ENCODE measurements around the gene CDC42EP3.

The CDC42EP3 gene

DNA sequence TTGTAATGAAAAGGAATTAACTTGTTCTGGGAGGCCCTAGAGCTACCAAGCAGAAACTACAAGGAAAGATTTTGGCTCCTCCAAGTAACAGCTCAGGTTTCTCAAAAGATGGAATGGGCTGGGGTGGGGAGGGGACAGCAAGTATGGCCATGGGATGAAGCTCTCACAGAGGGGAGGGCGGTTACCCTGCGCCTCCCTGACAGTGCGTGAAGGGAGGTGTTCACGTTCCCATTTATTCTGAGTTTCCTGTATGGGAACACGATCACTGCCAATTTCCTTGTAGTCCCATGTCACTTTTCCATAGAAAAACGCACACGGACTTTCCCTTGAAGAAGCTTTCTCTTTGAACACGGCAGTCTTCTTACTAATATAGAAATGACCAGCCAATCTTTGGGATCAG is 17.0 kb downstream of the CDC42EP3 start:
- DNase-seq = no peak

DNA sequence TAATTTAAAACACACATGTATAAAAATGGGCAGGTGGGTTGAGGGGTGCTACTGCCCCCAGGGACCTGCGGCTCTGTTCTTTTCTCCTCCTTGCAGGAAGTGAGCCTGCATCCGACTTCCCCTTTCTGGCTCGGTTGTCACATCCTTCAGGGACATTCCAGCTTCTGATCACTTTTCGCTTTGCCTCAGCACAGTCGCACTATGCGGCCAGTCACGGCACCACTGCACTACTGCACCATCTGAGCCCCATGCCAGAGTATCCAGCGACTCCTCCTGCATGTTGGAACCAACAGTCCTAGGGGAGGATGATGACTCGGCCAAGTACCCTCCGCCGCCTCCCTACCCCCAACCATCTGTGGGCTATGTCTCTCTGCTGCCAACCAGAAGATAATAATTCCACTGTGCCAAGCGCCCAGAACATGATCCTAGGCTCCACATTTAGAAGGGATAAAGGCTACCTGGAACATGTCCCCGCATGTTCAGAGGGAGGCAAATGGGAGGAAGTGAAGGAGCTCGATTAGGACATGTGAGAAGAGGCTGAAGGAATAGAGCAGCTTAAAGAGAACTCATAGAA is 17.6 kb downstream of the CDC42EP3 start:
- no peak for DNase-seq

DNA sequence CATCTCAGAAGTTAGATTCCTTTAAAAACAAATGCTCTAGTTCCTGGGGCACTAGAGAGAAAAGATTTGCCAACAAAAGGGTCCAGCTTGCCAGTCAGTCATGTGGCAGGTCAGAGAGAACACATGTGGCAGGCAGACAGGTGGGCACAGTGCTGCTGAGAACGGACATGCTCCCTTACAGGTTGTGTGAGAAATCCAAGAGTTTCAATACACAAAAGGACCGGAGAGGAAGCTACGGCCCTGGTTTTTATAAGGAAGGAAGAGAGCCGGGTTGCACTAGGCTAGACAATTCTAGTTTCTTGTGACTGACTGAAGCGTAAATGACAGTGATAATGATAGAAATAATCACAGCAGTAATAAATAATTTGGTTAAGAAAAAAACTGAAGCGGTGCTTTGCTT is 18.3 kb downstream of the CDC42EP3 start:
- no peak for DNase-seq

DNA sequence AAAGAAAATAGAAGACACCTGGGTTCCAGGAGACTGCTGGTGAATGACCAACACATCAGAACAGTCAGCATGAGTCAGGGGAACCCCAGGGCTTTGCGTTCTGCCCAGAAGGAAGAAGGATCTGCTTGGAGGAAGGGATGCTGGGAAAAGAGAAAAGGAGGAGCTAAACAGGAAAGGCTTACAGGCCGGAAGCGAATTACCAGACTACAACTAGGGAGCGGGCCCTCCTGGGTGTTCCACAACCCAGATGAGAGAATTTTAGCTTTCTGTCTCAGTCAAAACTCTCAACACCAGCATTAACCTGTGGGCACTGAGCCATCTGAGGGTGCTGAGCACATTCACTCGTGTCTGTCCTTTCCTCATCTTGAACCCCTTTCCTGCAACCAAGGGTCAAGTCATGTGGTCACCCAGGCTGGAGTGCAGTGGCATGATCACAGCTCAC is 19.2 kb downstream of the CDC42EP3 start:
- DNase-seq = no peak

DNA sequence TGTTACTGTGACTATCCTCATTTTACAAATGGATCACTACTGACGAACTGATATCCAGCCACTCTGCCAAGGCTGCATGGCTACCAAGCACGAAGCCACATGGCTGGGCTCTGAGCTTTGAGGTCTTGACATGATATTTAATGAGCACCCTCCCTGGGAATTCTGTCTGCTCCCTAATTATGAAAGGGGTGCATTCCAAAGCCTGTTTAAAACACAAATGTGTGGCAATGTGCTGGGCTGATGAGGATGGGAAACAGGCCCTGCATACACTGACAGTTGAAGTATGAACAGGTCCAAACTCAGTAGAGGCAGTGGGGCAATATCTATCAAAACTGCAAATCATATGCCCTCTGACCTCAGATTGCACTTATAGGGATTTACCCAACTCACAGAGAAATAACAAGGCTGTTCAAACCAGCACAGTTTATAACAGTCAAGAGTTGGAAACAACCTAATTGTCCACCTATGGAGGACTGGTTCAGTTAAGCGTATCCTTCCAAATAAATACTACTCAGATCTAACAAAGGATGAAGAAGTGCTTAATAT is 20.8 kb downstream of the CDC42EP3 start:
- no peak for DNase-seq

DNA sequence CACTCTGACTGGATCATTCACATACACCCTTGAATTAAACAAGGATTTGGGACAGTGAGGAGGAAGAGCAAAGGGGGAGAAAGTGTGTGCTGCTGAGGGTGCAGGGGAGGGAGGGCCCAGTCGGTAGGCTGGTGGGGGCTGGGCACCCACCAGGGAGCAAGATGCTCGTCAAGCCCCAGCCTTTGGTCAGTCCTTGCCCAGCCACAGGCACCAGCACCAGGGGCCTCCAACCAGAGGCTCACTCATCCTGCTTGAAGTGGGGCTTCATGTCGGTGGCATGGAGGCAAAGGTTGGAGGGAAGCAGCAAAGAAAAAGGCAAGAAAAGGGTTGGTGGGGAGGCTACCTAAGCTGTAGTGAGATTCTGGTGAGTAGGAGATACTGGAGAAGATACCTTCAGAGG is 21.9 kb downstream of the CDC42EP3 start:
- DNase-seq = no peak

DNA sequence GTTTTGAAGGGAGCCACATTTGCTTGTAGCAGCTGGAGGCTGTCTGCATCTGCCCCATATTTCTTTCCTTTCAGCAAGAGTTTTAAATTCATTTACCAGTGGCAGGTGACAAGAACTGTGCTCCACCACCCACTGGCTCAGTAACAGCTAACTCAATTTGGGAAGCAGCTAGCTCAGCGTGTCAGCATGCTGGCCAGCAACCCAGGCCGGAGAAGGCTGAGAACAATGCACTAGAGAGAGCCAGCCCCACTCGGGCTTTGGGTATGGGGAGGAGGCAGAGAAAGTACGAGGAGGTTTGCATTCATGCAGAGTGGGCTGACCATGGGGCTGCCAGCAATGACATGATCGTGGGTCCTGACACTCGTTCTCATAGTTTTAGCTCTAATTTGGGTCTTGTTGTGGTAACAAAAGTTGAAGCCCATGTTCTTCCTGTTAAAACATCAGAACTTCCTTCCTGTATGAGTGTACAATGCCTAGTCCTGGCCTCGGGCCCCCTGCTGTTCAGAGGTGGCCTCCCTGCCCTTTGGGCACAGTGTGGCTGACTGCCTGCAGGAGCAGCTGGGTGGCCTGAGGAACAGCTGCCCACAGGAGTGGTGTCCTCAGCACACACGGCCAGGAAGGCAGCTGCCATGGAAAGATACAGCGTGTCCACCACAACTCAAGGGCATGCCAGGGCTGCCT is 23.0 kb downstream of the CDC42EP3 start:
- DNase-seq = no peak

DNA sequence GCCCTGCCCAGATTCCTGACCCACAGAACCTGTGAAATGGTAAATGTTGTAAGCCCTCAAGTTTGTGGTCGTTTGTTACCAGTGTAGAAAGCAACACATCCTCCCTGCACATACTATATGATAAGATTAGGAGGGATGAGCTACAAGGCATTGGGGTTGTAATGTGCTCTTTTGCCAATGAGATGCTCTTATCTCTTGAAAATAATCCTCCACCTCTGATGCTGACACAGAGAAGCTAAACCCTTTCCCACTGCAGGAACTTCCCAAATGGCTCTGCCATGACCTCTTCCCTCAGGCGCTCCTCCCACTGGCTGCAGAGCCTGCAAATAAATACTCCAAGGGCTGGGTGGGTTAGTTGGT is 23.5 kb downstream of the CDC42EP3 start:
- DNase-seq = no peak

DNA sequence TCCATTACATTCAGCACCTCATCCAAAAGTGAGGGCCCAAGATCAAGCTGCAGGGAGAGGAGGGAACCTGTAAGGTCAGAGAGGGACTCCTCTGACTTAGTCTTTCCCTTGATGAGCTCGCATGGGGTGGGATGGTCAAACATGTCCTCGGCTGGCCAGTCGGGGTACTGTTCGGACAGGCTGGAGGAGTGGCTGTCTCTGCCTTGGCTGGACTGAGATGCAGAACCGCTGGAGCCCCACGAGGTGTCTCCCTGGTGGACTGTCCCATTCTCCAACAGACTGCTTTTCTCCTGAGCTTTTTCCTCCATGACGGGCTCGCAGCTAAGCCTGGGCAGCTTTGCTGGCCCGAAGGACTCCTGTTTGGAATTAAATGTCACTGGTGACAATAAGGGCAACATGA is 25.6 kb downstream of the CDC42EP3 start:
- DNase-seq = no peak

DNA sequence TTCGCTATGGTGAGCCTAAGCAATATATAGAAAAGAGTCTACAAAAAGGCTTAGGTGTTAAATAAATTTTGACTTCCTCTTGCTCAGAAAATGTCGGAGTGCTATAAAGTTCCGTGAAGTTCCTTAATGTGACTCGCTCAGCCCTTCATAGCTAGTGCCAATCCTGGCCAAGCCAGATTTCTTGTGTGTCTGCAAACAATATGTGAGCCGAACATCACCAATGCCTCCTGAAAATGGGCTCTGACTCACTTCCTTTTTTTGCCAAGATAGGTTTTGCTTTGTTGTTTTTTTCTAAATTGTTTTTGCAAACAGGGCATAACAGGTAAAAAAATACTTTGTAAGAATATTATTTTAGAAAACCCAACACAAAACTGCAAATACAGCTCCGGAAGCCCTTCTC is 26.1 kb downstream of the CDC42EP3 start:
- DNase-seq = no peak

DNA sequence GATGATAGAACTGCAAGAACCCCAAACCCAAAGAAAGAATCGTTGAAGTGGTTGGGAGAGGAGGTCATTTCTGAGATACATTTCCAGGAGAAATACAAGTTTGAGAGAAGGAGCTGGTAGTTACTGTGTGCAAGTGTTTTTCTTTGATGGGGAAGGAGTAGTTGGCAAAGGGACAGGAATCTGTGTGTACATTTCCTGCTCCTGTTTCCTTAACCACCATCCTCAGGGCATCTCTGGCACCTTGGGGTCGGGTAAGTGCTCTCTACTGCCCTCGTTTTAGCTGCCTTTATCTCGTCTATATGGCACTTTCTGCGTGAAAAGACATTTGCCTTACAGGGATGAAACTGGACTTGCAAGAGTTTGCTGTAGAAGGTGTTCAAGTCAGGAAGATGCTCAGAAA is 27.3 kb downstream of the CDC42EP3 start:
- no peak for DNase-seq

DNA sequence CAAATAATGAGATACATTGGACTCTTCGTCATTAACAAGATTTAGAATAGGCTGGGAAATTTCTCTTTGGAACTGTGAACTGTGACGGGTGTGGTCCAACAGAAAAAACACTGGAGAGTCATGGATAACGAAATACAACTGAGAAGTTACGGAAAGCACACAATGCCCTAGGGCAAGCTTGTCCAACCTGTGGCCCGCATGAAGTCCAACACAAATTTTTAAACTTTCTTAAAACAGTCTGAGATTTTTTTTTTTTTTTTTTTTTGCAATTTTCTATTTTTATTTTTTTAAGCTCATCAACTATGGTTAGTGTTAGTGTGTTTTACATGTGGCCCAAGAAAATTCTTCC is 27.7 kb downstream of the CDC42EP3 start:
- no peak for DNase-seq

DNA sequence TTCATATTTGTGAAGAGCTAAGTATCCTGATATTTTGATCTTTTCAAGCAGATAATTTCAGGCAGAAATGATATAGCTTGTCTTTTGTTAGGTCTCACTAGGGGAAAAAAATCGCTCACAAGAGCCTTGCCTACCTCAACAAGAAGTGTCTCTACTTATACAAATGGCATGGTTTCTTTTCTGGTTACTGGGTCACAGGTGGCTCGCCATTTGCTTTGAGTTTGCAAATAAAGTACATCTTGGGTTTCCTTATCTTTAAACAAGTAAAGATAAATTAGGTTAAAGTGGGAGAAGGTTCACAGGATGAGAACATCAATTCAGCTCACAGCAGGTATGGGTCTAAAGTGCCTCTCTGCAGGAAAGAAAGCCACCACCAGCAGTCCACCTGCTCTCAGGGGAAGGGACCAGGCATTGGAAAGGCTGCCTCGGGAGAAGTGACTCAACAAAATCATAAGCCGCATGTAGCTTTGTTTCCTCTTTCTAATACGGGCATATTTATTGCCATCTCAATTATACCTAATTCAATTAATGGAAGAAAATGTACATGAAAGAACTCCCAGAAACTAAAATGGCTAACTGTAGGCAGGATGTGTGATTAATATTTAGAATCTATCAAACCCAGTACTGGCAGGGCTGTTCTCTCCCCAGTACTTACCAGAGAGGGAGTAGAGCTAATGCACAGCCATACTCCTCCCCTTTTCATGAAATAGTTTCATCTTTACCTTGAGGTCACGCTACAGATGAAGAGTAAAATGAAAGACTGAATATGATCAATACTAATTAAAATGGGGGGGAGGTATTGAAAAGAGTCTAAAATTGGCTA is 28.3 kb downstream of the CDC42EP3 start:
- DNase-seq = no peak

DNA sequence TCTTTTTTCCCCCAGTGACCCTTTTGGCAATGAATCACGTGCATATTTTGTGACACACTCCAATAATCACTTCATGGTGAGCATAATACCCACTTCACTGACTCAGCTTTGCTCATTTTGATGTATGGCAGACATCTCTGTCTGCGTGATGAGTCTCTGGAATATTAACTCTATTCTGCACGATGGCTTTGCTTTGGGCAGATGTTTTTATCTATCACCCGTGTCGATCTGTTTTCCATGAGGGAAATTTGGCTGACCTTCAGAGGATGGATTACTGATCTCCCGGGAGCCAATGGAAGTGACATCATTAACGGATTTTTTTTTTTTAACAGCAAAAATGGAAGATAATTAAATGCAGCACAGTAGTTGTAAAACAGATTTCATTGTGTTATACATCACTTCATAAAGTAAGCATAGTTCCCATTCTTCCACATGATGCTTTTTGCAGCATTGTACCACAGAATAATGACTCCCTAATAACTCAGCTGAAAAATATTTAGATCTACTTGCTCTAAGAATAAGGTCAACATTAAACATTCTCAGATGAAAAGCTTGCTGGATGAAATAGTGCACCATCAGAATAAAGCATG is 29.8 kb downstream of the CDC42EP3 start:
- no peak for DNase-seq

DNA sequence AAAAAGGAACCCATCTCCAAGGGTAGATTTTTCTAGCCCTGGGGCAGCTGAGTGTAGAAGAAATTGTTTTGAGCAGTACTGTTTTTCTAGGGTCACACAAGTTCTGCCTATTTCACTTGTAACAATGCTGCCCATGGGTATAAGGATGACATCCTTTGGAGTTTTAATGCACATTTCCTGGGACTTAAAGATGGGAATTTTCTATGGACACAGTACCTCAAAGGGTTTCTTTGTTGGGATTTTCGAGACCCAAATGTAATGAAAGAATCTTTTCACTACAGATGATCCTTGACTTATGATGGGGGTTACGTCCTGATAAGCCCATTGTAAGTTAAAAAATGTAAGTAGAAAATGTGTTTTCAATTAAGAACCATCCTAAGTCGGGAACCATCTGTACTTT is 31.8 kb downstream of the CDC42EP3 start:
- no peak for DNase-seq

DNA sequence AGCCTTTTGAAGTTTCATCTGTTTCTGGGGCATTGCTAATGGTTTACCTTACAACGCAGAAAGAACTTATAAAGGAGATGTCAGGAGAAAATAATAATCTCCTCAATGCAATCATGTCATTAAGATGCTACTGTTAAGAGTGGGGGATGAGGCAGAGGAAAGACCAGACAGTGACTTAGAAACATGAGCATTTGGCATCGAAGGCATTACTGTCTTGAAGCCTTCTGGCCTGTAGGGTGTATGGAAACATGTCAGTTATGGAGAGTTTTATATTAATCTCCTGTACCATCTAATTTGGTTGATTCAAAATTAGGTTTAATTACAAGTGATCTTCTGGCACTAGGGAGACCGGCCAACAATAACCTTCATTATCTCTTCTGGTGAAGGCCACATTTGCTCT is 32.5 kb downstream of the CDC42EP3 start:
- DNase-seq = no peak

DNA sequence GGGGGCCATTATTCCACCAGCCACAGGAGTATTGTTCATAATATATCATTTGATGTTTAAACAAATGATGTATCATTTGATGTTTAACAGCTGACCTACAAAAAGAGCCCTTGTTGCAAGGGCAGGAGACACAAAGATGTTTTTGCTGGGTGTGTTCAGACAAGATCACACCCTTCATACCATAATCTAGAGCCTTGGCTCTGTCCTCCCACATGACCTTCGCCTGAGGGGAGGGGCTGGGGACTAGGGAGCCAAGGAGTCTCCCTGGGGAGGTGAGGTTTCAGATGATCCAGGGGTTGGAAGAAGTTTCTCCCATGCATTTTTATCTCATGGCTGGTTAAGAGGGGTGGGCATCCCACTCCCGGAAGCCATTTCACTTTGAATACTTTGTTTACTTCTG is 33.5 kb downstream of the CDC42EP3 start:
- no peak for DNase-seq

DNA sequence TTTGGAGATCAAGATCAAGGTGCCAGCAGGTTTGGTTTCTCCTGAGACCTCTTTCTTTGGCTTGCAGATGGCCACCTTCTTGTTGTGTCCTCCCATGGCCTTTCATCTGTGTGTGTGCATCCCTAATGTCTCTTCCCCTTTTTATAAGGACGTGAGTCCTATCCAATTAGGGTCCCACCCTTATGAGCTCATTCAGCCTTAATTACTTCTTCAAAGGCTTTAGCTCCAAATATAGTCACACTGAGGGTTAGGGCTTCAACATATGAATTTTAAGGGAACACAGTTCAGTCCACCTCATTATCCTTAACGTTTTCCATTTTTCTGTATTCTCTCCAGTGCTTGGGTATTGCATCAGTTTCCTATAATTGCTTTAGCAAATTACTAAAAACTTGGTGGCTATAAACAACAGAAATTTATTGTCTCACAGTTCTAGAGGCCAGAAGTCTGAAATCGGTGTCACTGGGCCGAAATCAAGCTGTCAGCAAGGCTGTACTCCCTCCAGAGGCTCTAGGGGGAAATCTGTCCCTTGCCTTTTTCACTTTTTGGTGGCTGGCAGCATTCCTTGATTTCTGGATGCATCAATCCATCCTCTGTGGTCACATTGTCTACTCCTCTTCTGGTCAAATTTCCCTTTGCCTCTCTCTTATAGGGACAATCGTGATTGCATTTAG is 34.1 kb downstream of the CDC42EP3 start:
- no peak for DNase-seq

DNA sequence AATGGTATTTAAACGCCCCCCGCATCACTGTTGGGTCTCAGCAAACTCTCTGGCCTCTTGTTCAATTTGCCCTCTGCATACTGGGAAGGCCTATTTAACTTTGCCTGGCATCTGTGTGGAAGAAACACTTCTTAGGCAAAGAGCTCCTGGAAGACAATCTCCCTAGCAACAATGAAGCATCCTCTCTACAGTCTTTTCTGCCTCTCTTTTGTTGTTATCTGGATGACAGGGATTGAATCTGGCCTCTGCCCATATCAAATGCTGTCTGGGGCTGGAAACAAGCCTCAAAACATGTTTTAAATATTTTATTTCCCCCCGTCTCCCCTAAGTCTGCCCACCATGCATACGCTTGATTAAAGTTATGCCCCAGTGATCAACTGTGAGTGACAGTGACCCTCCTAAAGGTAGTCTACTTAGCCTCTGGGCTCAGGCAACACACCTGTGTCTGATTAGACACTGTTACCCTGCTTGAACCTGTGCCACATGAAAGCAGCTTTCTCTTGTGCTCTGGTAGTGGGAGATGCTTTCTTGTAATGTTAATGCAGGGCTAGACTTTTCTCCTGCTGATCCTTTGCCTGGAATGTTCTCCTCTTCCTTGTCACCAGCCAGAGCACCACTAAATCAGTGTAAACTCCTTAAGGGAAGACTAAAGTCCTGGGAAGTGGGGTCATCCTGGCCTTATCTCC is 34.9 kb downstream of the CDC42EP3 start:
- no peak for DNase-seq

DNA sequence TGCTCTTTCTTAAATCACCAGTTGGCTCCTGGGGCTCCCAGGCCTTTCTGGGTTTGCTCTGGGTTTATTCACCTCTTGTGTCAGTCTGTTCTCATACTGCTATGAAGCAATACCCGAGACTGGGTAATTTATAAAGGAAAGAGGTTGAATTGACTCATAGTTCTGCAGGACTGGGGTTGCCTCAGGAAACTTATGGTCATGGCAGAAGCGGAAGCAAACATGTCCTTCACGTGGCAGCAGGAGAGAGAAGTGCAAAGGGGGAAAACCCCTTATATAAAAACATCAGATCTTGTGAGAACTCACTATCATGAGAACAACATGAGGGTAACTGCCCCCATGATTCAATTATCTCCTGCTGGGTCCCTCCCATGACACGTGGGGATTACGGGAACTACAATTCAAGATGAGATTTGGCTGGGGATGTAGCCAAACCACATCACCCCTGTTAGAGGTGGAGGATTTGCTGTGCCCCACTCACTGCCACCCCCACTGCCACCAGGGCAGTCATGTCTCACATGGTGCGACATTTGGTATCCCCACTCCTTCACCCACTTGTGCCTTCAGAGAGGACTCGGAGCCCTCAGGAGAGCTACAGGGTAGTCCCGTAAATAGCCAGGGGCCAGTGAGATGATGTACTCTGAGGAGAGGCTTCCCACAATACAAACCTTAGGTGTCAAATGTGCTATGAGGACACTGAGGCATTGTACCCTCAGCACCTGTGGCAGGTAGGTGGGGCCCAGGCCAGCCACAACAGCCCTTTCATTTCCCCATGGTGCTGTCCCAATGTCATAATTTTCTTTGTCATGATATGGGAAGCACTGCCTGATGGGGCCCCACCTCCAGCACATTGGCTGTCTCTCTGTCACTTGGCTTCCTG is 35.7 kb downstream of the CDC42EP3 start:
- peak; percentile 53 for DNase-seq

DNA sequence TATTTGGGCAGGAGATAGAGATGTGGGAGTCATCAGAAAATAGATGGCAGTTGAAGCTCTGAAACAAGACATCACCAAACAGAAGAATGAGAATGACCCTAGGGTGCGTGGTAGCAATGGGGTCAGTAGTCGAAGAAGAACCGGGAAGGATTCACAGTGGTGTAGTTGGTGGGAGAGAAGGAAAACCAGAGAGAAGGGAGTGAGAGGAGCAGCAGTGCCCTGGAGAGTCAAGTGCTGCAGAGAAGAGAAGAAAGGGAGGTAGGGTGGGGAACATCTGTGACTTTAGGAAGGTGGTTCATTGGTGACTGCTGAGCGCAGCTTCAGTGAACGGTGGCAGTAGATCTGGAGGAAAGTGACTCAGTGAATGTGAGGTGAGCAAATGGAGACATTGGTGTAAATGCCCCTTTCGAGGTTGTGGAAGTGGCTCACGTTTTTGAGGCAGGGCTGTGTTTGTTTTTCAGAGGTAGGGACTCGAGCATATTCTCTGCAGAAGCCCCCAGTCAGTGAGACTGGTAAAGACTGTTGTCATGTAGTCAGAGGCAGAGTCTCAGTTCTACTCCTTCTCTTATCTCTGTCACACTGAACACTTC is 36.4 kb downstream of the CDC42EP3 start:
- DNase-seq = no peak

All from activated CD4-positive, alpha-beta T cell treated with anti-CD3 and anti-CD28 coated beads for 1 hour (primary cell).